GM19438 (cell line): Measurements from ENCODE around the gene ZMIZ1.

ENCODE experiments used
- ATAC-seq: cut with Tn5 transposase; IDR thresholded peaks from one replicate; pipeline ENCODE4 v1.9.1; 2021; ENCODE audit warnings: low read depth; ENCODE audit not compliant: unreplicated experiment

Gene ZMIZ1

GRCh38 chr10:79289801-79290200 lies 221.0 kb downstream of the ZMIZ1 start:
- ATAC-seq: no peak

GRCh38 chr10:79292026-79292766 lies 223.4 kb downstream of the ZMIZ1 start:
- ATAC-seq: no peak

GRCh38 chr10:79292891-79293746 lies 224.4 kb downstream of the ZMIZ1 start:
- no peak for ATAC-seq

GRCh38 chr10:79293841-79294581 lies 225.2 kb downstream of the ZMIZ1 start:
- no peak for ATAC-seq

- no peak for ATAC-seq
Observed at GRCh38 chr10:79295563-79295962, 226.8 kb downstream of the ZMIZ1 start.

- no peak for ATAC-seq
Observed at GRCh38 chr10:79296431-79296830, 227.7 kb downstream of the ZMIZ1 start.

GRCh38 chr10:79298403-79299244 lies 229.9 kb downstream of the ZMIZ1 start:
- ATAC-seq: no peak

- no peak for ATAC-seq
Observed at GRCh38 chr10:79299397-79300241, 230.9 kb downstream of the ZMIZ1 start.

GRCh38 chr10:79300711-79301110 lies 231.9 kb downstream of the ZMIZ1 start:
- ATAC-seq: no peak

GRCh38 chr10:79301754-79302530 lies 233.2 kb downstream of the ZMIZ1 start:
- ATAC-seq: no peak

GRCh38 chr10:79303631-79304478 lies 235.1 kb downstream of the ZMIZ1 start:
- no peak for ATAC-seq

GRCh38 chr10:79304479-79305087 lies 235.8 kb downstream of the ZMIZ1 start:
- ATAC-seq: no peak

- no peak for ATAC-seq
Observed at GRCh38 chr10:79305515-79305914, 236.7 kb downstream of the ZMIZ1 start.

- no peak for ATAC-seq
Observed at GRCh38 chr10:79305988-79306387, 237.2 kb downstream of the ZMIZ1 start.

GRCh38 chr10:79306644-79307220 lies 238.0 kb downstream of the ZMIZ1 start:
- no peak for ATAC-seq

GRCh38 chr10:79308016-79308415 lies 239.2 kb downstream of the ZMIZ1 start:
- no peak for ATAC-seq
